Occipital lobe (tissue), 2 donors: Measurements from ENCODE around the gene VILL. TPM values are rescaled to one million over a fixed set of nuclear protein-coding genes. Genes with fewer than 3 reads are reported as not detected.

Experiments used
- DNase-seq: peaks from one replicate; lab custom pipeline; 2025; lab: John Stamatoyannopoulos, UW
- total RNA-seq: library from RNA; depleted of rRNA; stranded (reverse); fragments of >200 nt; gene quantifications from one replicate; pipeline ENCODE4 v1.2.3, GENCODE V29; 2014

The VILL gene
- total RNA-seq, result 13.6 TPM

GRCh38 chr3:37990527-37990926, at the start of gene VILL:
TSS of gene VILL (plus strand) at chr3:37990786. CDS start at chr3:37993673, 2,887 bp downstream.
- no peak for DNase-seq

DNA sequence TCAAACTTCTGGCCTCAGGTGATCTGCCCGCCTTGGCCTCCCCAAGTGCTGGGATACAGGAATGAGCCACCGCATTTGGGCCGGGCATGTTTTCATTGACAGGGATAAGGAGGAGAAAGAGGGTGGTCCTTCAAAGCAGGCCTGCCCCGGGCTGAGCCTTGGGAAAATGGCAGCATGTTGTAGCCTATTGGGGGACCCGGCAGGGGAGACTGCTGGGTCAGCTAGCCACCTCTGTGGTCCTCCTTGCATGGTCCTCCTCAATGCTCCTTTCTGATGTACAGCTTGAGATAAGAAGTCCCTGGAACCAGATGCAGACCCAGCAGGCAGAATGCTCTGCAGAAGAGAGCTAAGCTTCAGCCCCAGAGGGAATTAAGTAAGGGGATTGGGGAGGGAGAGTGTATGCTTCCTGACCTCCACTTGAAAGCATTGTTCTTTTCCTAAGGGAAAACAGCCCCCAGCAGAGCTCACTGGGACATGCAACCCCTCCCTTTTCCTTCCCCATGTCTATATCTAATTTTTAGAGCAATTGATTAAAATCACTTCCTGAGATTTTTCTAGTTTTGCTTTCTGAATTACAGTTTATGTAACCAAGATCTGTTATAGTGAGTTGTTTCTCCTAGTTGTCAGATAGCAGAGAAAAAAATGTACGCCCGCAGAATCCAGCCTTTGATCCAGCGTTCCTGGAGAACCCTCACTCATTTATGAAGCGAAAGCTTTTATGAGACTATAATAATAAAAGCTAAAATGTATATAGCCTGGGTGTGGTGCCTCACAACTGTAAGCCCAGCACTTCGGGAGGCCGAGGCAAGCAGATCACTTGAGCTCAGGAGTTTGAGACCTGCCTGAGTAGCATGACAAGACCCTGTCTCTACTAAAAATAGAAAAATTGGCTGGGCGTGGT, 48.7 kb upstream of the VILL start:
- no peak for DNase-seq

- no peak for DNase-seq
These were observed 47.9 kb upstream of the VILL start for GRCh38 chr3:37942646-37943045.

DNA sequence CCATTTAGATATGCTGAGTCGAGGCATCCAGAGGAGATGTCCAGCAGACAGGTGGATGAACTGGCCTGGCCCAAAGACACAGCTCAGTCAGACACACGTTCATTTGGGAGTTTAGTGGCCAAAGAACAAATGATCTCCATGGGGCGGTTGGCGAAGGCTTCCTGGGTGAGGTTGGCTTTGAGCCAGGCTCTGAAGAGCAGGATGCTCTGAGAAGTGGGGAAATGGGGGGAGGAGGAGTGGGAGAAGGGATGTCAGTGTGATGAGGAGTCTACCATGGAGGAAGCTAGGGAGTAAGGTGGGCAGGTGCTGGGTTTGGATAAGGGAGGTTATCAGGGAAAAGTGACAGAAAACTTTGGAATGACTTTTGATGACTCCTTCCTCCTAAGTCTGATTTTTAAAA, 47.5 kb upstream of the VILL start:
- no peak for DNase-seq

DNA sequence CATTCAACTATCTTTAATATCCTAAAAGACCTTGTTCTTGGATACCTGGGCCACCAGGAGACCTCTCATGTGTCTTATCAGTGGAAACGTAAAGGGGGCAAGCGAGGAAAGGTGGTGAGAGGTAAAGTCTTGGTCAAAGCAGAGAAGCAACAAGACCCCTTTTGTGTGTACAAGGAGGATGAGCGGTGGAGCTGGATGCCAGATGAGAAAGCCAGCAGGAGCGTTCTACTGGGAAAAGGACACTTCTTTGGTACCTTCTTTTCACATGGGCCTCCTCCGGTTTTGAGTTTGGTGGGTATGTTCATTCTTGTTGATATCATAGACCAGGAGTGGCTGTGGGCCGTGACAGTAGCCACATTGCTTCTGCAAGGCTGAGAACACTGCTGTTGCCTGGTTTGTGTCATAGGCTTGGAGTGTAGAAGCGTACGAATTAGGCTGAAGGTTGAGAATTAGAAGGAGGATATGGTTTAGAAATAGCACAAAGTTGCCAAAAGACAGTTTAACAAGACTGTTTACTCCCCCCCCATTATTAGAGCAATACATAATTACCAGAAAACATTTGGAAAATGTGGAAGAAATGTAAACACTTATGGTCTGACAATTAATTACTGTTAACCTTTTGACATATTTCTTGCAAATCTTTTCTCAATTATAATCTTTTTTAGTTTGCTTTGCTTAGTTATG, 46.8 kb upstream of the VILL start:
- DNase-seq, result no peak

DNA sequence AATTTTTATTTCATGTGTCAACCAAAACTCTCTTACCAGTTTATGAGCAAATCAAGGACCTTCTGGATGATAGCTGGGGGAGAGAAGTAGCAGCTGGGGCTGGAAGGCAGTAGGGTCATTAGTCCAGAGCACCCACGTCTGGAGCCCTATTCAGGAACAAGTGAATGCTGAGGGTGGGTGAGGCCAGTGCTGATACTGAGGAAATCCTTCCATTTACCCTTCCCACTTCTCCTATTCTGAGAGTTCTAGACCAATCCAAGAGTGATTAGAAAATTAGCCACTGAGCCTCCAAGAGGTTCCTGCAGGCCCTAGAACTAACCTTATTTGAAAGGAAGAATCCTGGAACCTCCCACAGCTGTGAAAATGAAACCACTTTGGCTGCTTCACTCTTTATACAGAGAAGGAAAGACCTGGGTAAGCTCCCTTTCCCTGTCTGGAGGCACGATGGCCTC, 46.2 kb upstream of the VILL start:
- no peak for DNase-seq

DNA sequence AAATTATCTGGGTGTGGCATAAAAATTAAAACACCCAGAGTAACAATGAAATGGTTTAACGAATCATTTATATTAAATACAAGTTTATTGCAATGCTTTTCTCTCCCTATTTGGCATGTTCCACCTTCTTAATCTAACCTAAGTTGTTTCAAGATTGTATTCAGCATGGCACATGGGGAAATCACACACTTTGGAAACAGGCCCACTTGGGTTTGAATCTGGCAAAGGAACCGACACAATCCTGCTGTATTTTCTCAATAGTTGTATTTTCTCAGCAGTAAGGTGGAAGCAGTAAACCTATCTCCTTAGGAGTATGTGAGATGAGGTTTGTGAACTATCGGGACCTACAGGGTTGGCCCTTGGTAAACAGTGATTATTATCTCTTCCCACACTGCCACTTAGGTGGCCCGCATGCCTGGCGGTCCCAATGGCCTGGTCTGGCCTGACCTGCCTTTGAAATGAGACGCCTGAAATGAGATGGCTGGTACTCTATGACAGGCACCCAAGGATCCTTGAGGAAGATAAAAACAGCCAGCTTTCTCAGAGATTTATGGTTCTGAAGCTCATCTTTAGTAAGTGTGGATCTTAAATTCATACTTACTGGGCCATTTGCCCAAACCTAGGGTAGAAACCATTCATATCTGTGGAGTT, 45.3 kb upstream of the VILL start:
- no peak for DNase-seq

DNA sequence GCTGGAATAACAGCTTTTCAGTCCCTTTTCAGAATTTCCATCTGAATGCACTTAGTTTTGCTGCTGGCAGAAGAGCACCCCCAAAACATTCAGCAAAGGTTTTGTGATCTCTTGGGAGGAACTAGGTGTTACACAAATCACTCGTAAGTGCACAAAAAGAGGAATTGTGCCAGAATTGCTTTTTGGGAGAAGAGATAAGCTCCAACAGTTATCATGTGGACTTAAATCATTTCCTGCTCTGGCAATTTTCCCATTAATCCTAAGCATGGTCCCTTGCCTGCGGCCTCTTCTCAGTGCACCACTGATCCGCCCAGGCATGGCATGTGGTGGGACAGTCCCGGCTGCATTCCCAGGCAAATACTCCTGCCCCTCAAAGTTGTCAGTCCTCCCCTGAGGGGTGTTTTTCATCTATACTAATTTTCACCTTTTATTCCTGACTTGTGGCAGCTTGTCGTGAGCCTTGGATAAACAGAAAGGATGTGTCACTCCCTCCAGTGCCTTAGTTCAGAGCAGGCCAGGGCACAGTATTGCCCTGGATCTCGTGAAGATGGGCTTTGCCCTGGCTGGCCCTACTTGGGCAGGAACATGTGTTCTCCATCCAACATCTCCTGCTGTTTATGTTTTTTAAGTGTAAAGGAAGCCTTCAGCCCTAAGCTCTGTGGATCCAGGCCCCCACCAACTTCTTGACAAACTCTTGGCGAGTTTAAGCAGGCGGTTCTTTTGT, 44.6 kb upstream of the VILL start:
- no peak for DNase-seq

DNA sequence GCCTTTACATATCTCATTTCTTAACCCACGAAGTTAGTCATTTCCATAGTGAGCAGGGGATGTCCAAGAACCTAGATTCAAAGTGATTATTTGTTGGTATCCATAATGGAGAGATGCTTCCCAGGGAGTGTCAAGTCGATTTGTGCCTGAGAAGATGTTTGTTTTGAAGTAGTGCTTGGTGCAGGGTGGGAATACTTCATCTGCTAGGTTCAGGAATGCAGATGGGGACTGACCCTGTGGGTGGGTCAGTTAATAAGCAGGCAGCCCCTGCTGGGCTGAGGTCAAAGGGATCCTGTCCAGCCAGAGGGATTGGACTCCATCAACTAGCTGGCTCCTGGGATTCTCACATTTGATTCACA, 44.1 kb upstream of the VILL start:
- no peak for DNase-seq

- DNase-seq, result no peak
These were observed 40.7 kb upstream of the VILL start for GRCh38 chr3:37949866-37950265.

- DNase-seq, result no peak
These were observed 38.0 kb upstream of the VILL start for GRCh38 chr3:37952564-37952963.

GRCh38 chr3:37953226-37953625, 37.4 kb upstream of the VILL start:
- no peak for DNase-seq

- DNase-seq, result no peak
These were observed 36.7 kb upstream of the VILL start for GRCh38 chr3:37953707-37954394.

GRCh38 chr3:37954881-37955280, 35.7 kb upstream of the VILL start:
- no peak for DNase-seq

- DNase-seq, result no peak
These were observed 34.5 kb upstream of the VILL start for GRCh38 chr3:37955918-37956707.

DNA sequence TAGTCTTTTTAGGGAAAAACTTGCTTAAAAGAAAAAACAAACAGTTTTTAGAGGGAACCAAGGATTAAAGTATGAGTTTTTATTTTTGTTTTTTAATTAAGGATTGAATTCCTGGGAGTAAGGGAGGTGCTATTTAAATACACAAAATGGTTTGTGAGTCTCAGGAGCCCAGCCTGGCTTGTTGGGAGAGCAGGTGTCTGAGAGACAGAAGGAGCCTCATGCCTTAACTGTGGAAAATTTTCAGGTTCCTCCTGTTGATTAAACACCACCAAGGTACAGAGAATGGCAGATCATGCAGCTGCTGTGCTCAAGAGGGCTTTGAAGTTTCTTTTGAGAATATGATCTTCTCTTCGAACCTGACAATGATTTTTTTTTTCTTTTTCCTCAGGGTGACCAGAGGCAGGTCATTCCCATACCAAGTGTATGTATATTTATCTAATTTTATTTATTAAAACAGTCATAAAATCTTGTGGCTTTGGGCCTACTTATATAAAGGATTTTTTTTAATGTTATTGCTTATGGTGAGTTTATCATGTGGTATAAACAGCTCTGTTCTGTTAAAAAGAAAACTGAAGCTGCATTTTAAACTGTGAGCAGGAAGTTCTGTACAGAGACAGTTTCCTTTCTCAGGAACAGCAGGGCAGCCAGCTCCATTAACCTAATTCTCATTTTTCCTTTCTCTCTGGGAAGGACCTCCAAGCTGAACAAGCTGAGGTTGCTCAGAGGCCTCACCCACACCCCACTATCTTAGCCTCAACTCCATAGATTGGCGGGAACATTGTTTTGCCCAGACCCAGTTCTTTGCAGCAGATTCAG, 33.7 kb upstream of the VILL start:
- no peak for DNase-seq

DNA sequence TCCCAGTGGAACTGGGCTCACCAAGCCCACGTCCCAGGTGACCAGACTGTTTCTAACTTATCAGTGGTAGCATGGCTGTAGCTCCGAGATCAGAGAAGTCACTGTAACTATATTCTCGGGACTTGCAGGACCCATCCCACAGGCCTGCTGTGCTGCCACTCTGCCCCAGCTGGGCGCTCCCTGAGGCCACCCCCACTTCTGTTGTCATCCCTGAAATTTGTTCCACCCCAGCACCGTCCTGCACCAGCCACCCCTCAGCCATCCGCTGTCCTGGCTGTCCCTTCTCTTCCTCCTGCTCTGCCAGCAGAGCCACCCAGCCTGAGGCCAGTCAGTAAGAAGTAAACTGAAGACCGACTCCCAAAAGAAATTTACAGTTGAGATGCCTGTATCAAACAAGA, 33.0 kb upstream of the VILL start:
- DNase-seq, result no peak

GRCh38 chr3:37961622-37962431, 28.8 kb upstream of the VILL start:
- no peak for DNase-seq

- no peak for DNase-seq
These were observed 27.6 kb upstream of the VILL start for GRCh38 chr3:37963016-37963415.
